Measurements from ENCODE around the gene SMC1A.

Gene SMC1A

DNA sequence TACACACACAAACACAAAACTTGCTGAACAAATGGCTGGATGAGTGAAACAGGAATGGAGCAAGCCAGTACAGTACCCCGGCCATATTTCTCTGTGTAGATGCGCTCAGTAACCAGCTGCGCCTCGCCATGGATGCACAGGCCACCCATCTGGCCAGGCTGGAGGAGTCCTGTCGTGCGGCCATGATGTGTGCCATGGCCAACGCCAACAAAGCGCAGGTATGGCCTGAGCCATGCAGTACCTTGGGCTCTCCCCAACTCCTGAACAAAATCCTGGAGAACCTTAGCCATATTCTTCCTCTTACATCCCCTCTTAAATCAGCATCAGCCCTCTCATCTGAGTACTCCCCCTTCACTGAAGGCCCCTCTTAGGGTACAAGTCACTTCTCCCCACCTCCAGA lies 7.3 kb upstream of the SMC1A start (continued):
- no peak for TF ChIP-seq TCF4 (CRISPR knock-in tag; IDR thresholded peaks at IDR 0.05; ENCODE audit: borderline replicate concordance)
- TF ChIP-seq TOX (CRISPR knock-in tag; IDR thresholded peaks at IDR 0.05; ENCODE audit: borderline replicate concordance), result no peak
- no peak for TF ChIP-seq GLIS3 (CRISPR knock-in tag; IDR thresholded peaks at IDR 0.05)
- no peak for TF ChIP-seq CSDC2 (CRISPR knock-in tag; IDR thresholded peaks at IDR 0.05)
- TF ChIP-seq ZNF70 (CRISPR knock-in tag; IDR thresholded peaks at IDR 0.05), result no peak

DNA sequence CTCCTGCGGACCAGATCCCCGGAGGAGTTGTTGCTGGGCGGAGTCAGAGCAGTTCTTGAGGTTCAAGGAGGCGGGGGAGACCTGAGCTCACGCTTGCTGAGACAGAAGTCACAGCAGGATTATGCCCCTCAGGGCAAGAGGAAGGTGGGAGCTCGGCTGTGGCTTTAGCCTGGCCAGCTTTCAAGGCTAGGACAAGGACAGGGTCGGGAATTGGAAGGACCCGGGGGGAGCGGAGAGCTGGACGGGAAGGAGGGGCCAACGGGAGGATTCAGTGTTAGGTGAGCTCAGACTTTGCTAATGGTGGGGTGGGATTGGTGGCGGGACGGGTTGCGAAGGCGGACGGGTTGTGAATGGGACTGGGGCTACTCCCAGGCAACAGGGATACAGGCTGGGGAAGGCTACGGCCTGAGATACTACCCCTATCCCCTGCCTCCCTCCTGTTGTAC lies 430 bp upstream of the SMC1A start, which contains the start of gene RIBC1:
TSS of gene RIBC1 (plus strand) at position 13 of the 446 bp plus-strand sequence. CDS start 3,404 bp downstream, outside the sequence.
- ATAC-seq, result peak; percentile 54
- TF ChIP-seq ZNF565 (CRISPR knock-in tag; conservative IDR thresholded peaks at IDR 0.05; ENCODE audit: low read depth) (no peak), ISL1 (CRISPR knock-in tag; IDR thresholded peaks at IDR 0.05) (no peak), SNAI2 (CRISPR knock-in tag; IDR thresholded peaks at IDR 0.05) (no peak), PPARA (CRISPR knock-in tag; IDR thresholded peaks at IDR 0.05; ENCODE audit: borderline replicate concordance) (no peak), TOX (CRISPR knock-in tag; IDR thresholded peaks at IDR 0.05; ENCODE audit: borderline replicate concordance) (no peak), ZC3H10 (CRISPR knock-in tag; IDR thresholded peaks at IDR 0.05) (no peak), ESRRG (CRISPR knock-in tag; IDR thresholded peaks at IDR 0.05) (no peak), GLIS3 (CRISPR knock-in tag; IDR thresholded peaks at IDR 0.05) (no peak), ZNF8 (CRISPR knock-in tag; IDR thresholded peaks at IDR 0.05) (no peak), ZFP3 (CRISPR knock-in tag; IDR thresholded peaks at IDR 0.05) (no peak), ZFP30 (CRISPR knock-in tag; IDR thresholded peaks at IDR 0.05) (no peak), BACH2 (CRISPR knock-in tag; IDR thresholded peaks at IDR 0.05; ENCODE audit: borderline replicate concordance) (no peak)
- TF ChIP-seq, protein P1, sequence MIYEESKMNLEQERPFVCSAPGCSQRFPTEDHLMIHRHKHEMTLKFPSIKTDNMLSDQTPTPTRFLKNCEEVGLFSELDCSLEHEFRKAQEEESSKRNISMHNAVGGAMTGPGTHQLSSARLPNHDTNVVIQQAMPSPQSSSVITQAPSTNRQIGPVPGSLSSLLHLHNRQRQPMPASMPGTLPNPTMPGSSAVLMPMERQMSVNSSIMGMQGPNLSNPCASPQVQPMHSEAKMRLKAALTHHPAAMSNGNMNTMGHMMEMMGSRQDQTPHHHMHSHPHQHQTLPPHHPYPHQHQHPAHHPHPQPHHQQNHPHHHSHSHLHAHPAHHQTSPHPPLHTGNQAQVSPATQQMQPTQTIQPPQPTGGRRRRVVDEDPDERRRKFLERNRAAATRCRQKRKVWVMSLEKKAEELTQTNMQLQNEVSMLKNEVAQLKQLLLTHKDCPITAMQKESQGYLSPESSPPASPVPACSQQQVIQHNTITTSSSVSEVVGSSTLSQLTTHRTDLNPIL (CRISPR knock-in tag; IDR thresholded peaks at IDR 0.05; ENCODE audit: low read depth), result no peak
- TF ChIP-seq, protein P2, sequence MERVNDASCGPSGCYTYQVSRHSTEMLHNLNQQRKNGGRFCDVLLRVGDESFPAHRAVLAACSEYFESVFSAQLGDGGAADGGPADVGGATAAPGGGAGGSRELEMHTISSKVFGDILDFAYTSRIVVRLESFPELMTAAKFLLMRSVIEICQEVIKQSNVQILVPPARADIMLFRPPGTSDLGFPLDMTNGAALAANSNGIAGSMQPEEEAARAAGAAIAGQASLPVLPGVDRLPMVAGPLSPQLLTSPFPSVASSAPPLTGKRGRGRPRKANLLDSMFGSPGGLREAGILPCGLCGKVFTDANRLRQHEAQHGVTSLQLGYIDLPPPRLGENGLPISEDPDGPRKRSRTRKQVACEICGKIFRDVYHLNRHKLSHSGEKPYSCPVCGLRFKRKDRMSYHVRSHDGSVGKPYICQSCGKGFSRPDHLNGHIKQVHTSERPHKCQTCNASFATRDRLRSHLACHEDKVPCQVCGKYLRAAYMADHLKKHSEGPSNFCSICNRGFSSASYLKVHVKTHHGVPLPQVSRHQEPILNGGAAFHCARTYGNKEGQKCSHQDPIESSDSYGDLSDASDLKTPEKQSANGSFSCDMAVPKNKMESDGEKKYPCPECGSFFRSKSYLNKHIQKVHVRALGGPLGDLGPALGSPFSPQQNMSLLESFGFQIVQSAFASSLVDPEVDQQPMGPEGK (CRISPR knock-in tag; IDR thresholded peaks at IDR 0.05; ENCODE audit: borderline replicate concordance), result no peak
- TF ChIP-seq, protein P3, sequence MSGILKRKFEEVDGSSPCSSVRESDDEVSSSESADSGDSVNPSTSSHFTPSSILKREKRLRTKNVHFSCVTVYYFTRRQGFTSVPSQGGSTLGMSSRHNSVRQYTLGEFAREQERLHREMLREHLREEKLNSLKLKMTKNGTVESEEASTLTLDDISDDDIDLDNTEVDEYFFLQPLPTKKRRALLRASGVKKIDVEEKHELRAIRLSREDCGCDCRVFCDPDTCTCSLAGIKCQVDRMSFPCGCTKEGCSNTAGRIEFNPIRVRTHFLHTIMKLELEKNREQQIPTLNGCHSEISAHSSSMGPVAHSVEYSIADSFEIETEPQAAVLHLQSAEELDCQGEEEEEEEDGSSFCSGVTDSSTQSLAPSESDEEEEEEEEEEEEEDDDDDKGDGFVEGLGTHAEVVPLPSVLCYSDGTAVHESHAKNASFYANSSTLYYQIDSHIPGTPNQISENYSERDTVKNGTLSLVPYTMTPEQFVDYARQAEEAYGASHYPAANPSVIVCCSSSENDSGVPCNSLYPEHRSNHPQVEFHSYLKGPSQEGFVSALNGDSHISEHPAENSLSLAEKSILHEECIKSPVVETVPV (CRISPR knock-in tag; IDR thresholded peaks at IDR 0.05), result no peak

DNA sequence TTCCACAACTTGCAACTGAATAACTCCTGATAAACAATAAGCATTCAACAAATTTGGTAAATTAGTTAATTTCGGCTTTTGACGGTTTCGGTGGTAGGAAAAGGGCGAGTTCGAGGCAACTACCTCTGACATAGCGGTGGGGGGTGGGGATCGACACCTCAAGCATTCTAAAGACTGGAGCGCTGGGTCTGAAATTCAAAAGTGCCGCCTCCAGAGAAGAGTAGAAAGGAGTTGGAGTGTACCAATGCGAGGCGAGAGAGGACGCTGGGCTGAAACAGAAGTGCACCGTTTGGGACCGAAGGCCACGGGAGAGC lies 725 bp downstream of the SMC1A start:
- TF ChIP-seq BACH2 (CRISPR knock-in tag; IDR thresholded peaks at IDR 0.05; ENCODE audit: borderline replicate concordance) (no peak), ZNF8 (CRISPR knock-in tag; IDR thresholded peaks at IDR 0.05) (no peak), PPARA (CRISPR knock-in tag; IDR thresholded peaks at IDR 0.05; ENCODE audit: borderline replicate concordance) (no peak), ARNTL (CRISPR knock-in tag; IDR thresholded peaks at IDR 0.05; ENCODE audit: borderline replicate concordance, low read depth) (no peak), SNAI2 (CRISPR knock-in tag; IDR thresholded peaks at IDR 0.05) (no peak), ISL1 (CRISPR knock-in tag; IDR thresholded peaks at IDR 0.05) (no peak), OSR1 (CRISPR knock-in tag; IDR thresholded peaks at IDR 0.05) (no peak), ZFP3 (CRISPR knock-in tag; IDR thresholded peaks at IDR 0.05) (no peak), ZNF565 (CRISPR knock-in tag; conservative IDR thresholded peaks at IDR 0.05; ENCODE audit: low read depth) (no peak), ZNF70 (CRISPR knock-in tag; IDR thresholded peaks at IDR 0.05) (no peak)
- TF ChIP-seq, protein P3 (CRISPR knock-in tag; IDR thresholded peaks at IDR 0.05), result no peak
- TF ChIP-seq, protein P4, sequence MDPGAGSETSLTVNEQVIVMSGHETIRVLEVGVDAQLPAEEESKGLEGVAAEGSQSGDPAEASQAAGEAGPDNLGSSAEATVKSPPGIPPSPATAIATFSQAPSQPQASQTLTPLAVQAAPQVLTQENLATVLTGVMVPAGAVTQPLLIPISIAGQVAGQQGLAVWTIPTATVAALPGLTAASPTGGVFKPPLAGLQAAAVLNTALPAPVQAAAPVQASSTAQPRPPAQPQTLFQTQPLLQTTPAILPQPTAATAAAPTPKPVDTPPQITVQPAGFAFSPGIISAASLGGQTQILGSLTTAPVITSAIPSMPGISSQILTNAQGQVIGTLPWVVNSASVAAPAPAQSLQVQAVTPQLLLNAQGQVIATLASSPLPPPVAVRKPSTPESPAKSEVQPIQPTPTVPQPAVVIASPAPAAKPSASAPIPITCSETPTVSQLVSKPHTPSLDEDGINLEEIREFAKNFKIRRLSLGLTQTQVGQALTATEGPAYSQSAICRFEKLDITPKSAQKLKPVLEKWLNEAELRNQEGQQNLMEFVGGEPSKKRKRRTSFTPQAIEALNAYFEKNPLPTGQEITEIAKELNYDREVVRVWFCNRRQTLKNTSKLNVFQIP (CRISPR knock-in tag; IDR thresholded peaks at IDR 0.05; ENCODE audit: borderline replicate concordance, low read depth), result no peak
- TF ChIP-seq, protein P1 (CRISPR knock-in tag; IDR thresholded peaks at IDR 0.05; ENCODE audit: low read depth), result no peak

More for the DNA sequence above, 725 bp downstream of the SMC1A start:
- peak; percentile 50 for ATAC-seq

Data from SK-N-SH treated with all-trans-retinoic acid at 6 μM for 48 hours (cell line).